Measurements from ENCODE around the gene PIK3R2.

DNA sequence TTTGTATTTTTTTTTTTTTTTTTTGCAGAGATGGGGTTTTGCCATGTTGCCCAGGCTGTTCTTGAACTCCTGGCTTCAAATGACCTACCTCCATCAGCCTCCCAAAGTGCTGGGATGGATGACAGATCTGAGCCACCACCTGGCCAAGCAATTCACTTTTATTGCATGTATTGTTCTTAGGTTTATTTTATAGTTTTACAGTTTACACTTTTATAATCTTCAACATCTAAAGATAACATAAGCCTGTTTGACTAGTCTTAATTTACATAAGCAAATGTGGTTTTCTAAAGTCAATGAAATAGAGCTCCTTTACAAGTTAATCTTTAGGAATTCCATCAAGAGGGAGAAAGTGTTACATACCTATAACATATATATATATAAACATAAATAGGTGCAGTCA lies 30.6 kb downstream of the PIK3R2 start:
- TF ChIP-seq ESRRG (CRISPR knock-in tag; IDR thresholded peaks at IDR 0.05) (no peak), ZC3H10 (CRISPR knock-in tag; IDR thresholded peaks at IDR 0.05) (no peak), ZFP3 (CRISPR knock-in tag; IDR thresholded peaks at IDR 0.05) (no peak), ZFP30 (CRISPR knock-in tag; IDR thresholded peaks at IDR 0.05) (no peak), ARNTL (CRISPR knock-in tag; IDR thresholded peaks at IDR 0.05; ENCODE audit: borderline replicate concordance, low read depth) (no peak), RARB (CRISPR knock-in tag; IDR thresholded peaks at IDR 0.05) (no peak), ZNF565 (CRISPR knock-in tag; conservative IDR thresholded peaks at IDR 0.05; ENCODE audit: low read depth) (no peak), CSDC2 (CRISPR knock-in tag; IDR thresholded peaks at IDR 0.05) (no peak)
- TF ChIP-seq, protein P1, sequence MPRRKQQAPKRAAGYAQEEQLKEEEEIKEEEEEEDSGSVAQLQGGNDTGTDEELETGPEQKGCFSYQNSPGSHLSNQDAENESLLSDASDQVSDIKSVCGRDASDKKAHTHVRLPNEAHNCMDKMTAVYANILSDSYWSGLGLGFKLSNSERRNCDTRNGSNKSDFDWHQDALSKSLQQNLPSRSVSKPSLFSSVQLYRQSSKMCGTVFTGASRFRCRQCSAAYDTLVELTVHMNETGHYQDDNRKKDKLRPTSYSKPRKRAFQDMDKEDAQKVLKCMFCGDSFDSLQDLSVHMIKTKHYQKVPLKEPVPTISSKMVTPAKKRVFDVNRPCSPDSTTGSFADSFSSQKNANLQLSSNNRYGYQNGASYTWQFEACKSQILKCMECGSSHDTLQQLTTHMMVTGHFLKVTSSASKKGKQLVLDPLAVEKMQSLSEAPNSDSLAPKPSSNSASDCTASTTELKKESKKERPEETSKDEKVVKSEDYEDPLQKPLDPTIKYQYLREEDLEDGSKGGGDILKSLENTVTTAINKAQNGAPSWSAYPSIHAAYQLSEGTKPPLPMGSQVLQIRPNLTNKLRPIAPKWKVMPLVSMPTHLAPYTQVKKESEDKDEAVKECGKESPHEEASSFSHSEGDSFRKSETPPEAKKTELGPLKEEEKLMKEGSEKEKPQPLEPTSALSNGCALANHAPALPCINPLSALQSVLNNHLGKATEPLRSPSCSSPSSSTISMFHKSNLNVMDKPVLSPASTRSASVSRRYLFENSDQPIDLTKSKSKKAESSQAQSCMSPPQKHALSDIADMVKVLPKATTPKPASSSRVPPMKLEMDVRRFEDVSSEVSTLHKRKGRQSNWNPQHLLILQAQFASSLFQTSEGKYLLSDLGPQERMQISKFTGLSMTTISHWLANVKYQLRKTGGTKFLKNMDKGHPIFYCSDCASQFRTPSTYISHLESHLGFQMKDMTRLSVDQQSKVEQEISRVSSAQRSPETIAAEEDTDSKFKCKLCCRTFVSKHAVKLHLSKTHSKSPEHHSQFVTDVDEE (CRISPR knock-in tag; IDR thresholded peaks at IDR 0.05), result no peak
- TF ChIP-seq, protein P2, sequence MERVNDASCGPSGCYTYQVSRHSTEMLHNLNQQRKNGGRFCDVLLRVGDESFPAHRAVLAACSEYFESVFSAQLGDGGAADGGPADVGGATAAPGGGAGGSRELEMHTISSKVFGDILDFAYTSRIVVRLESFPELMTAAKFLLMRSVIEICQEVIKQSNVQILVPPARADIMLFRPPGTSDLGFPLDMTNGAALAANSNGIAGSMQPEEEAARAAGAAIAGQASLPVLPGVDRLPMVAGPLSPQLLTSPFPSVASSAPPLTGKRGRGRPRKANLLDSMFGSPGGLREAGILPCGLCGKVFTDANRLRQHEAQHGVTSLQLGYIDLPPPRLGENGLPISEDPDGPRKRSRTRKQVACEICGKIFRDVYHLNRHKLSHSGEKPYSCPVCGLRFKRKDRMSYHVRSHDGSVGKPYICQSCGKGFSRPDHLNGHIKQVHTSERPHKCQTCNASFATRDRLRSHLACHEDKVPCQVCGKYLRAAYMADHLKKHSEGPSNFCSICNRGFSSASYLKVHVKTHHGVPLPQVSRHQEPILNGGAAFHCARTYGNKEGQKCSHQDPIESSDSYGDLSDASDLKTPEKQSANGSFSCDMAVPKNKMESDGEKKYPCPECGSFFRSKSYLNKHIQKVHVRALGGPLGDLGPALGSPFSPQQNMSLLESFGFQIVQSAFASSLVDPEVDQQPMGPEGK (CRISPR knock-in tag; IDR thresholded peaks at IDR 0.05; ENCODE audit: borderline replicate concordance), result no peak
- TF ChIP-seq, protein P3, sequence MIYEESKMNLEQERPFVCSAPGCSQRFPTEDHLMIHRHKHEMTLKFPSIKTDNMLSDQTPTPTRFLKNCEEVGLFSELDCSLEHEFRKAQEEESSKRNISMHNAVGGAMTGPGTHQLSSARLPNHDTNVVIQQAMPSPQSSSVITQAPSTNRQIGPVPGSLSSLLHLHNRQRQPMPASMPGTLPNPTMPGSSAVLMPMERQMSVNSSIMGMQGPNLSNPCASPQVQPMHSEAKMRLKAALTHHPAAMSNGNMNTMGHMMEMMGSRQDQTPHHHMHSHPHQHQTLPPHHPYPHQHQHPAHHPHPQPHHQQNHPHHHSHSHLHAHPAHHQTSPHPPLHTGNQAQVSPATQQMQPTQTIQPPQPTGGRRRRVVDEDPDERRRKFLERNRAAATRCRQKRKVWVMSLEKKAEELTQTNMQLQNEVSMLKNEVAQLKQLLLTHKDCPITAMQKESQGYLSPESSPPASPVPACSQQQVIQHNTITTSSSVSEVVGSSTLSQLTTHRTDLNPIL (CRISPR knock-in tag; IDR thresholded peaks at IDR 0.05; ENCODE audit: low read depth), result no peak
- TF ChIP-seq, protein P4, sequence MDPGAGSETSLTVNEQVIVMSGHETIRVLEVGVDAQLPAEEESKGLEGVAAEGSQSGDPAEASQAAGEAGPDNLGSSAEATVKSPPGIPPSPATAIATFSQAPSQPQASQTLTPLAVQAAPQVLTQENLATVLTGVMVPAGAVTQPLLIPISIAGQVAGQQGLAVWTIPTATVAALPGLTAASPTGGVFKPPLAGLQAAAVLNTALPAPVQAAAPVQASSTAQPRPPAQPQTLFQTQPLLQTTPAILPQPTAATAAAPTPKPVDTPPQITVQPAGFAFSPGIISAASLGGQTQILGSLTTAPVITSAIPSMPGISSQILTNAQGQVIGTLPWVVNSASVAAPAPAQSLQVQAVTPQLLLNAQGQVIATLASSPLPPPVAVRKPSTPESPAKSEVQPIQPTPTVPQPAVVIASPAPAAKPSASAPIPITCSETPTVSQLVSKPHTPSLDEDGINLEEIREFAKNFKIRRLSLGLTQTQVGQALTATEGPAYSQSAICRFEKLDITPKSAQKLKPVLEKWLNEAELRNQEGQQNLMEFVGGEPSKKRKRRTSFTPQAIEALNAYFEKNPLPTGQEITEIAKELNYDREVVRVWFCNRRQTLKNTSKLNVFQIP (CRISPR knock-in tag; IDR thresholded peaks at IDR 0.05; ENCODE audit: borderline replicate concordance, low read depth), result no peak
